ENCODE data around the gene MIER1.

DNA sequence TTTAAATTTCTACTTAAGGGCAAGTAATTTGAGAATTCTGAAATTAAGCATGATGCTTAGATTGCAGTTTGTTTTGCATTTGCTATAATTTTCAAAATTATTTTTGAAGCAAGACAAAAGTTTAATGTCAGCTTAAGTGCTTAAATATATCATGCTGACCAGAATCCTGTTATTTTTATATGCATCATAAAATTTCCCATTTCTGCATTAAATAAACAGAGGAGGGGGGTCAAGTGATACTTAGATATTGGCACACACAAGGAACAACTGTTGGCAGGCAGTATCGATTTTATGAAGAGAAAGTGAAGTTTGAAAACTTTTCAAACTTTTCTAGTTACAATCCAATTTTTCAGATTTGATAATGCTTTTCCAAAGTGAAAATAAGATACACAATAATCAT, 61.0 kb downstream of the MIER1 start:
- TF ChIP-seq EZH2phosphoT487 (IDR thresholded peaks at IDR 0.05; ENCODE audit: borderline replicate concordance) (no peak), CTCF (IDR thresholded peaks at IDR 0.05 in 2 of 3, conservative IDR thresholded peaks at IDR 0.05 in 1 of 3; ENCODE audit: borderline replicate concordance in 1 of 3, insufficient read depth in 1 of 3, low read depth in 2 of 3, low read length in 2 of 3) (no peak), POLR2A (IDR thresholded peaks at IDR 0.05; ENCODE audit: borderline replicate concordance, extremely low read depth, insufficient read depth, insufficient read length) (no peak), SIN3A (IDR thresholded peaks at IDR 0.05; ENCODE audit: low read depth) (no peak), EGR1 (IDR thresholded peaks at IDR 0.05; ENCODE audit: low read depth) (no peak), ZFX (IDR thresholded peaks at IDR 0.05) (no peak), JUND (IDR thresholded peaks at IDR 0.05) (no peak), YY1 (IDR thresholded peaks at IDR 0.05; ENCODE audit: extremely low read depth, insufficient replicate concordance, low read depth, low read length) (no peak), POLR2AphosphoS5 (IDR thresholded peaks at IDR 0.05; ENCODE audit: low read depth, low read length) (no peak)
- TF ChIP-seq, protein P1, sequence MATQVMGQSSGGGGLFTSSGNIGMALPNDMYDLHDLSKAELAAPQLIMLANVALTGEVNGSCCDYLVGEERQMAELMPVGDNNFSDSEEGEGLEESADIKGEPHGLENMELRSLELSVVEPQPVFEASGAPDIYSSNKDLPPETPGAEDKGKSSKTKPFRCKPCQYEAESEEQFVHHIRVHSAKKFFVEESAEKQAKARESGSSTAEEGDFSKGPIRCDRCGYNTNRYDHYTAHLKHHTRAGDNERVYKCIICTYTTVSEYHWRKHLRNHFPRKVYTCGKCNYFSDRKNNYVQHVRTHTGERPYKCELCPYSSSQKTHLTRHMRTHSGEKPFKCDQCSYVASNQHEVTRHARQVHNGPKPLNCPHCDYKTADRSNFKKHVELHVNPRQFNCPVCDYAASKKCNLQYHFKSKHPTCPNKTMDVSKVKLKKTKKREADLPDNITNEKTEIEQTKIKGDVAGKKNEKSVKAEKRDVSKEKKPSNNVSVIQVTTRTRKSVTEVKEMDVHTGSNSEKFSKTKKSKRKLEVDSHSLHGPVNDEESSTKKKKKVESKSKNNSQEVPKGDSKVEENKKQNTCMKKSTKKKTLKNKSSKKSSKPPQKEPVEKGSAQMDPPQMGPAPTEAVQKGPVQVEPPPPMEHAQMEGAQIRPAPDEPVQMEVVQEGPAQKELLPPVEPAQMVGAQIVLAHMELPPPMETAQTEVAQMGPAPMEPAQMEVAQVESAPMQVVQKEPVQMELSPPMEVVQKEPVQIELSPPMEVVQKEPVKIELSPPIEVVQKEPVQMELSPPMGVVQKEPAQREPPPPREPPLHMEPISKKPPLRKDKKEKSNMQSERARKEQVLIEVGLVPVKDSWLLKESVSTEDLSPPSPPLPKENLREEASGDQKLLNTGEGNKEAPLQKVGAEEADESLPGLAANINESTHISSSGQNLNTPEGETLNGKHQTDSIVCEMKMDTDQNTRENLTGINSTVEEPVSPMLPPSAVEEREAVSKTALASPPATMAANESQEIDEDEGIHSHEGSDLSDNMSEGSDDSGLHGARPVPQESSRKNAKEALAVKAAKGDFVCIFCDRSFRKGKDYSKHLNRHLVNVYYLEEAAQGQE (IDR thresholded peaks at IDR 0.05; ENCODE audit: low read depth) = no peak
